HG03575 (cell line): ENCODE measurements around the gene SLC2A6.

Source experiments
- ATAC-seq: cut with Tn5 transposase; IDR thresholded peaks from one replicate; pipeline ENCODE4 v1.9.1; 2021; ENCODE audit not compliant: unreplicated experiment, insufficient number of reproducible peaks, low FRiP score; ENCODE audit errors: extremely low read depth

SLC2A6 gene

DNA sequence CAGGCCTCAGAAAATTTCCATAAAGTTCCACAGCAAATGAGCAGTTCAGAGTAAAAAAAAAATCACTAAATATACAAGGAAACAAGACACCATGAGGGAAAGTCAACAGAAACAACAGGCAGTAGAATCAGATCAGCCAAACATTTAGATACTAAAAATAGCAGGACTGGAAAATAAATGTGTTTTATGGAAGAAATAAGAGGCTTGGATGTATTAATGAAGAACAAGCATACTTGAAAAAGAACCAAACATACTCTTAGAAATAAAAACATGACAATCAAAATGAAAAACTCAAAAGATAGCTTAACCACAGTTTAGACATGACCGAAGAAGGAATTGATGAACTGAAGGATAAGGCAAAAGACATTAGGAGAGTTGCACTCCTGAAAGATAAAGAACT is 23.2 kb upstream of the SLC2A6 start:
- ATAC-seq = no peak

DNA sequence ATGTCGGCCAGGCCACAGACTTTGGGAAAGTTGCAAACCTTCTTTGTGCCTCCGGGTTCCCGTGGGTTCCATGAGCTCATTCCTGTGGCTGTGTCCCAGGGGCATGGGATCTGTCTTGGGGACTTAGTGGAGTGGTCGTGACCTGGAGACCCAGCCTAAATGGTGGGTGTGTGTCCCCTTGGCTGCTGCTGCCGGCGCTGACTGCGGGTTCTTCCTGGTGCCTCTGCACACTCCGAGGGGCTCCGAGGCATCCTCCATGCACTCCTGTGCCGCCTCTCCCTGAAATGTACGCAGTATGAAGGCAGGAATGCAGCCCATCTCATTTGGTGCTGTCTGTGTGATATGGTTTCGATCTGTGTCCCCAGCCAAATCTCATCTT is 21.0 kb upstream of the SLC2A6 start:
- ATAC-seq = no peak

DNA sequence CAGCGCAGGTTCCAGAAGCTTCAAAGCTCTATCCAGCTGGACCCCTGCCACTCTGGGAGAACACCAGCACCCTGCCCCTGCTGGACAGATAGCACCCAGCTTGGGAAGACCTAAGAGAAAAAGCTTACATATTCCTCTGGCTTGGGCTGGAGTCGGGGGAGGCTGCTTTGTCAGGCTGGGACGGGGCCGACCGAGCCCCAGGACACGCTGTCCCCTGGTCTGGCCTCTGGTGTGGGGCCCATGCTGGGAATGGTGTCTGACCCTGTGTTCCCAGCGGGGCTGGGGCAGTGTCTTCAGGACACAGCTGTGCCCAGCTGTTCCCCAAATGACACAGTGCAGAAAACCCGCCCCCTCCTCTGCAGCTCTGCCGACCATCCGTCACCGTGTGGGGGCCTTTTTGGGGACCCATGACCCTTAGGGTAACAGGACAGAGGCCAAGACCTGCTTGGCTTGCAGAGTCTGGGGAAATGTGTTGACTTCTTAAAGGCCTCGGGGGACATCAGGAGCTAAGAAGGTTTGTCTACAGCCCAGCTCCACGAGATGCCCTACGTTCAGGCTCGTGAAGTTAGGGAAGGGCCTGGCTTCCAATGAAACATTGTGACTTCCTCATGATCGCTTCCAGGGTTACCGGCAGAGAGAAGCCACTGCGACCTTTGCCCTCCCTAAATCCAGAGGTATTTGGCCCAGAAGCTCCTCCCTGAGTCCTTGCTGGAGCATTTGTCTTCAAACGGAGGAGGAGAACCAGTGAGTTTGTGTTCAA is 20.4 kb upstream of the SLC2A6 start:
- no peak for ATAC-seq

DNA sequence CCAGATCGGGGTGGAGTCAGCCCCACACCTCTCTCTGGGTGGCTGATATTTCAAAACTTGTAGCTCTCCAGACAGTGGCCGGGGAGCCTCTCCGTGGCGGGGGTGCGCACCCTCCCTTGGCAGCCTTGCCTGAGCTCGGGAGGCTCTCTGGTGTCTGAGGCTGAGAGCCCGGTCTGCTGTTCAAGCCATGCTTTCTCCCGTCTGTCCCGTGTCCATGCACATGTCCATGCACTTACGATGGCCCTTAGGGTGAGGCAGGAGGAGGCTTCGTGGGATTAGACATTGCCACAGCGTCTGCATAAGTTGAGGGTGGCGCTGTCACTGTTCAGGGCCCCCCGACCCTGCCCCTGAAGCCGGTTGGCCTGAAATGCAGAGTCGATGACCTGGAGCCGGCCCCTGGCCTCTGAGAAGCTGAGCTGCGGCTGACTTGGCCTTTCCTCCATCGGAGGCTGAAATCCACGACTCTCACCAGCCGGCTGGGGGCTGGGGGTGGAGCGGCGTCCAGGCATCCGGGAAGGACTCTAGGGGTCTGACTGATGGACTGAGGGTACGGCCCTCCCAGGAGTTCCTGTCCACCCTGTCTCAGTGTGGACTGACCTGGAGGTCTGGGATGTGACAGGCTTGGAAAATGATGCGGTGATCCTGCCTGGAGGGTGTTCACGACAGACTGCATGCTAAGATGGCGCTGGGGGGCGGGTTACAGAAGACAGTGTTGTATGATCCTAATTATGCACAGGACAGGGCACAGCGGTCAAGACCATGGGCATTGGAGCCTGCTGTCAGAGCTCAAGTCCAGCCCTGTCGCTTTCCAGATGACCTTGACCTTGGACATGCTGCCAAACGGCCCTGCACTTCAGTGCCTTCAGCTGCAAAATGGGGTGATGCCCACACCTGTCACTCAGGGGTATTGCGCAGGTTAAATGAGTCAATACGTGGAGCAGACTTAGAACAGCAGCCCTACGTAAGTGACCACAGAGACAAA is 18.3 kb upstream of the SLC2A6 start:
- no peak for ATAC-seq

GRCh38 chr9:133495327-133496293 is 16.7 kb upstream of the SLC2A6 start:
- no peak for ATAC-seq

GRCh38 chr9:133494636-133495326 is 15.9 kb upstream of the SLC2A6 start:
- ATAC-seq = no peak

- ATAC-seq = no peak
Observed at GRCh38 chr9:133493845-133494540, 15.1 kb upstream of the SLC2A6 start.

- ATAC-seq = no peak
Observed at GRCh38 chr9:133493428-133493827, 14.5 kb upstream of the SLC2A6 start.

- ATAC-seq = no peak
Observed at GRCh38 chr9:133492061-133493021, 13.4 kb upstream of the SLC2A6 start.

GRCh38 chr9:133491656-133491925 is 12.7 kb upstream of the SLC2A6 start:
- ATAC-seq = no peak

DNA sequence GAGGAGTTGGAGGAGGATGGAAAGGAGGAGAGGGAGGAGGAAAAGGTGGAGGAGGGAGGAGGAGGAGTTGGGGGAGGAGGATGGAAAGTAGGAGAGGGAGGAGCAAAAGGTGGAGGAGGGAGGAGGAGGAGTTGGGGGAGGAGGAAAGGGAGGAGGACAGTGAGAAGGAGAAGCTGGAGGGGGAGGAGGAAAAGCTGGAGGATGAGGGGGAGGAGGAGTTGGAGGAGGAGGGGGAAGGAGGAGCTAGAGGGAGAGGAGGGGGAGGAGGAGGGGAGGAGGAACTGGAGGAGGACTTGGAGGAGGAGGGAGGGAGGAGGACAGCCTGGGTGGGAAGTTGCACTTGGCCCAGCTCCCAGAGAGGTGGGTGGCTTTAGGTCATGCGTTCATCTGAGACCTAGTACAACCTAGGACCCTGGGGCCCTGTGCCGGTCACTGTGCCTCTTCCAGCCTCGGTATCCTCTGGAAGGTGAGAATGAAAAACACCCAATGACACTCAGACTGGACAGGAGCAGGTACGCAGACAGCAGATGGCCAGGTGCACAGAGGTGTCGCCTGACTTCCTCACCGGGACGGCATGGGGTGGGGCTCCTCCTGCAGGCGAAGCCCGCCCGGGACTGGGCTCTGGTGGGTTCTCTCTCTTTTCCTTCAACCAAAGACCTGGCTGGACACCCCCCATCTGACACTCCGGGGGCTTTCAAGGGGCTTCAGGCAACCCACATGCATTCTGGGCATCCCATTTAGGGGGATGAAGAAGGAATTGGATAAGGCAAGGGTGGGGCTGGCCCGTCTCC is 12.2 kb upstream of the SLC2A6 start:
- ATAC-seq = no peak

- ATAC-seq = no peak
Observed at GRCh38 chr9:133490201-133490681, 11.3 kb upstream of the SLC2A6 start.

- ATAC-seq = no peak
Observed at GRCh38 chr9:133489253-133490190, 10.6 kb upstream of the SLC2A6 start.

DNA sequence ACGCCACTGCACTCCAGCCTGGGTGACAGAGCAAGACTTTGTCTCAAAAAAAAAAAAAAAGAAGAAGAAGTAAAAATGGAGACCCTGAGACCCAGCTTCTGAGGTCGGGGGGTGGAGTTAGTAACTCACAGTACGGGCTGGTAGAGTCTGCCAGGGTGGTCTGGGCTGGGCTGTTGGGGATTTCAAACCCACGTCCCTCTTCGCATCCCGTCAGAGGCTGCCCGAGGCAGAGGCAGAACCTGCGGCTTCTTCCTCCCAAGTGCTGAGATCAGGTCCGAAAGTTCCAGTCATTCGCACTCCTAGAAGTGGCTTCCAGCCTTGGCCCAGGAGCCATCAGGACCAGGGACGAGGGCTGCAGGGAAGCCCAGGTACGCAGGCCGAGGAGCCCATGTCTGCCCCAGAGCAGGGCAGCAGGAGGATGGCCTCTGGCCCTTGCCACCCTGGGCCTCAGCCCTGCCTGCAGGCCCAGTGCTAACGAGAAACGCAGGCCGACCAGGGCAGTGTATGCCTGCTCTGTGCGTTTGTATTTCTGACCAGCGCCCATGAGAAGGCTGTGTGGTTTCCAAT is 9.9 kb upstream of the SLC2A6 start:
- no peak for ATAC-seq

GRCh38 chr9:133487331-133487725 is 8.4 kb upstream of the SLC2A6 start:
- no peak for ATAC-seq
